ENCODE data around the gene PLEKHM3.
"Not testable (repeated sequence)": the region's sequence is repeated elsewhere in the genome, so short reads cannot be mapped to it uniquely, and the experiment has no call there.

PLEKHM3 gene

GRCh38 chr2:207825045-207825954 is 200.0 kb downstream of the PLEKHM3 start:
- ATAC-seq (replicated peaks) (no peak), DNase-seq (no peak)
- Mint-ChIP-seq H3K27me3 (no peaks in the 10 kb centered on the region), H3K9me3 (no peaks in the 10 kb centered on the region), H3K27ac (no peak overlapping the region), H3K4me1 (ENCODE audit: low read depth in 2 of 2) (peaks cover 0 to 11% of the 10 kb centered on the region in 2 donors), H3K36me3 (ENCODE audit: insufficient read depth) (peaks cover 17% of the 10 kb centered on the region), H3K4me3 (no peak overlapping the region)

GRCh38 chr2:207823865-207824264 is 201.5 kb downstream of the PLEKHM3 start:
- H3K27ac Mint-ChIP-seq: no peak overlapping the region
- DNase-seq: no peak
- no peak overlapping the region for H3K4me3 Mint-ChIP-seq
- peaks cover 0 to 3% of the 10 kb centered on the region in 2 donors for H3K4me1 Mint-ChIP-seq (ENCODE audit: low read depth in 2 of 2)
- no peaks in the 10 kb centered on the region for H3K9me3 Mint-ChIP-seq
- no peaks in the 10 kb centered on the region for H3K27me3 Mint-ChIP-seq
- H3K36me3 Mint-ChIP-seq (ENCODE audit: insufficient read depth): peaks cover 15% of the 10 kb centered on the region
- ATAC-seq (replicated peaks): no peak

GRCh38 chr2:207819839-207820784 is 205.2 kb downstream of the PLEKHM3 start:
- Mint-ChIP-seq H3K27ac (no peak overlapping the region), H3K4me3 (no peak overlapping the region), H3K4me1 (ENCODE audit: low read depth in 2 of 2) (no peaks in the 10 kb centered on the region), H3K27me3 (no peaks in the 10 kb centered on the region), H3K36me3 (ENCODE audit: insufficient read depth) (peaks cover 2% of the 10 kb centered on the region), H3K9me3 (no peaks in the 10 kb centered on the region)
- no peak for ATAC-seq (replicated peaks)
- no peak for DNase-seq

- DNase-seq (no peak), ATAC-seq (replicated peaks) (no peak)
- no peaks in the 10 kb centered on the region for H3K4me1 Mint-ChIP-seq (ENCODE audit: low read depth in 2 of 2)
- no peaks in the 10 kb centered on the region for H3K27me3 Mint-ChIP-seq
- no peak overlapping the region for H3K27ac Mint-ChIP-seq
- H3K4me3 Mint-ChIP-seq: no peak overlapping the region
- H3K9me3 Mint-ChIP-seq: no peaks in the 10 kb centered on the region
- peaks cover 2% of the 10 kb centered on the region for H3K36me3 Mint-ChIP-seq (ENCODE audit: insufficient read depth)
These were observed 206.1 kb downstream of the PLEKHM3 start for GRCh38 chr2:207819021-207819797.

- H3K9me3 Mint-ChIP-seq: no peaks in the 10 kb centered on the region
- ATAC-seq (replicated peaks) (no peak), DNase-seq (no peak)
- H3K36me3 Mint-ChIP-seq (ENCODE audit: insufficient read depth): no peaks in the 10 kb centered on the region
- H3K27ac Mint-ChIP-seq: no peak overlapping the region
- peaks cover 0 to 2% of the 10 kb centered on the region in 2 donors for H3K4me1 Mint-ChIP-seq (ENCODE audit: low read depth in 2 of 2)
- H3K27me3 Mint-ChIP-seq: no peaks in the 10 kb centered on the region
- H3K4me3 Mint-ChIP-seq: no peak overlapping the region
These were observed 208.8 kb downstream of the PLEKHM3 start for GRCh38 chr2:207816546-207816945.

- H3K4me3 Mint-ChIP-seq: no peak overlapping the region
- peaks cover 0 to 2% of the 10 kb centered on the region in 2 donors for H3K4me1 Mint-ChIP-seq (ENCODE audit: low read depth in 2 of 2)
- DNase-seq: no peak
- no peaks in the 10 kb centered on the region for H3K36me3 Mint-ChIP-seq (ENCODE audit: insufficient read depth)
- ATAC-seq (replicated peaks): no peak
- H3K9me3 Mint-ChIP-seq: no peaks in the 10 kb centered on the region
- H3K27me3 Mint-ChIP-seq: peaks cover 0 to 3% of the 10 kb centered on the region in 2 donors
- no peak overlapping the region for H3K27ac Mint-ChIP-seq
These were observed 210.1 kb downstream of the PLEKHM3 start for GRCh38 chr2:207815254-207815653.

- no peak for DNase-seq
- ATAC-seq (replicated peaks): no peak
- Mint-ChIP-seq H3K27me3 (peaks cover 3 to 14% of the 10 kb centered on the region in 2 donors), H3K4me1 (ENCODE audit: low read depth in 2 of 2) (peaks cover 0 to 2% of the 10 kb centered on the region in 2 donors), H3K9me3 (no peaks in the 10 kb centered on the region), H3K27ac (no peak overlapping the region), H3K4me3 (no peak overlapping the region), H3K36me3 (ENCODE audit: insufficient read depth) (no peaks in the 10 kb centered on the region)
These were observed 211.4 kb downstream of the PLEKHM3 start for GRCh38 chr2:207813942-207814341.

- Mint-ChIP-seq H3K36me3 (ENCODE audit: insufficient read depth) (no peaks in the 10 kb centered on the region), H3K27ac (no peak overlapping the region)
These were observed 212.0 kb downstream of the PLEKHM3 start for GRCh38 chr2:207813221-207813916.

GRCh38 chr2:207812726-207813080 is 212.6 kb downstream of the PLEKHM3 start:
- Mint-ChIP-seq H3K4me1 (ENCODE audit: low read depth in 2 of 2) (peaks cover 0 to 2% of the 10 kb centered on the region in 2 donors), H3K9me3 (no peaks in the 10 kb centered on the region), H3K27me3 (peaks cover 5 to 27% of the 10 kb centered on the region in 2 donors), H3K36me3 (ENCODE audit: insufficient read depth) (no peaks in the 10 kb centered on the region), H3K27ac (no peak overlapping the region), H3K4me3 (no peak overlapping the region)
- DNase-seq (no peak), ATAC-seq (replicated peaks) (no peak)

More at GRCh38 chr2:207813221-207813916, 212.0 kb downstream of the PLEKHM3 start:
- DNase-seq: no peak
- Mint-ChIP-seq H3K9me3 (no peaks in the 10 kb centered on the region), H3K27me3 (peaks cover 5 to 20% of the 10 kb centered on the region in 2 donors), H3K4me3 (no peak overlapping the region), H3K4me1 (ENCODE audit: low read depth in 2 of 2) (peaks cover 0 to 2% of the 10 kb centered on the region in 2 donors)
- no peak for ATAC-seq (replicated peaks)

GRCh38 chr2:207812058-207812725 is 213.1 kb downstream of the PLEKHM3 start:
- Mint-ChIP-seq H3K4me3 (no peak overlapping the region), H3K9me3 (no peaks in the 10 kb centered on the region), H3K27me3 (peaks cover 5 to 32% of the 10 kb centered on the region in 2 donors), H3K27ac (no peak overlapping the region), H3K36me3 (ENCODE audit: insufficient read depth) (no peaks in the 10 kb centered on the region), H3K4me1 (ENCODE audit: low read depth in 2 of 2) (peaks cover 0 to 2% of the 10 kb centered on the region in 2 donors)
- DNase-seq: no peak
- ATAC-seq (replicated peaks): no peak

GRCh38 chr2:207811658-207812057 is 213.7 kb downstream of the PLEKHM3 start:
- H3K27ac Mint-ChIP-seq; H3K4me1 Mint-ChIP-seq (ENCODE audit: low read depth in 2 of 2); H3K9me3 Mint-ChIP-seq; H3K4me3 Mint-ChIP-seq; DNase-seq; H3K36me3 Mint-ChIP-seq (ENCODE audit: insufficient read depth); ATAC-seq (replicated peaks): not testable (repeated sequence)
- peaks cover 5 to 34% of the 10 kb centered on the region in 2 donors for H3K27me3 Mint-ChIP-seq

- Mint-ChIP-seq H3K4me3 (no peak overlapping the region), H3K27me3 (peaks cover 5 to 34% of the 10 kb centered on the region in 2 donors), H3K9me3 (no peaks in the 10 kb centered on the region), H3K36me3 (ENCODE audit: insufficient read depth) (no peaks in the 10 kb centered on the region), H3K4me1 (ENCODE audit: low read depth in 2 of 2) (peaks cover 0 to 2% of the 10 kb centered on the region in 2 donors), H3K27ac (no peak overlapping the region)
- ATAC-seq (replicated peaks): no peak
- DNase-seq: no peak
These were observed 215.0 kb downstream of the PLEKHM3 start for GRCh38 chr2:207810200-207810788.
